A375 (cell line): ENCODE measurements around the gene SLC34A2. TPM values are rescaled to one million over a fixed set of nuclear protein-coding genes. Genes with fewer than 3 reads are reported as not detected.

Source experiments
- small RNA-seq: library from RNA; depleted of rRNA; stranded (forward); fragments of <200 nt; gene quantifications from one replicate; pipeline ENCODE3, GENCODE V24; 2014
- total RNA-seq: library from RNA; depleted of rRNA; stranded (reverse); fragments of >200 nt; shearing (Covaris generic); gene quantifications from 2 replicates; pipeline ENCODE4 v1.2.3, GENCODE V29; 2014; rRNA removed

SLC34A2 gene
- total RNA-seq = not detected in 2 replicates

GRCh38 chr4:25654971-25655963 lies at the start of gene SLC34A2:
TSS of gene SLC34A2 (plus strand) at chr4:25655851. CDS start at chr4:25662501, 6,650 bp downstream.

Small RNA genes lying within 50 kb of the gene (small RNA-seq; reads per million reads assigned to genes)
- gene AC092436.3 (not detected), gene MTND4LP22 (not detected), gene RPS29P11 (not detected)

Other genes with a start within 250 kb of the SLC34A2 start
- gene SEL1L3, start 207.1 kb downstream of the SLC34A2 start, total RNA-seq = 19.1 and 22.3 TPM in 2 replicates